Endothelial cell (in vitro differentiated cells): Measurements from ENCODE around the gene HSPA1A. TPM values are rescaled to one million over a fixed set of nuclear protein-coding genes. Genes with fewer than 3 reads are reported as not detected.
"Not testable (repeated sequence)": the region's sequence is repeated elsewhere in the genome, so short reads cannot be mapped to it uniquely, and the experiment has no call there.

Source experiments
- DNase-seq: peaks from one replicate; pipeline ENCODE4 v3.0.0; 2021; ENCODE audit warnings: low spot score
- H3K27ac Mint-ChIP-seq: one replicate; pipeline ENCODE4 v1.8.0; 2021; ENCODE audit warnings: mixed read lengths, inconsistent platforms; ENCODE audit not compliant: unreplicated experiment
- H3K27me3 Mint-ChIP-seq: one replicate; pipeline ENCODE4 v1.8.0; 2021; ENCODE audit warnings: mild to moderate bottlenecking, moderate library complexity, mixed read lengths, inconsistent platforms; ENCODE audit not compliant: unreplicated experiment
- H3K36me3 Mint-ChIP-seq: one replicate; pipeline ENCODE4 v1.8.0; 2021; ENCODE audit warnings: mild to moderate bottlenecking, low read depth, mixed read lengths, inconsistent platforms; ENCODE audit not compliant: unreplicated experiment
- H3K4me1 Mint-ChIP-seq: one replicate; pipeline ENCODE4 v1.8.0; 2021; ENCODE audit warnings: mild to moderate bottlenecking, mixed read lengths, inconsistent platforms; ENCODE audit not compliant: unreplicated experiment
- H3K4me3 Mint-ChIP-seq: one replicate; pipeline ENCODE4 v1.8.0; 2021; ENCODE audit warnings: mild to moderate bottlenecking, mixed read lengths, inconsistent platforms; ENCODE audit not compliant: unreplicated experiment
- H3K9me3 Mint-ChIP-seq: one replicate; pipeline ENCODE4 v1.8.0; 2021; ENCODE audit warnings: mixed read lengths, inconsistent platforms; ENCODE audit not compliant: unreplicated experiment
- total RNA-seq: library from RNA; stranded (reverse); fragmentation: NEBNext Ultra II Directional; extraction: Animal tissue kit (Norgen Biotek cat#: 25700); gene quantifications from one replicate; pipeline ENCODE4 v1.2.1, GENCODE V29; 2021; ENCODE audit not compliant: unreplicated experiment
- TF ChIP-seq, protein P1 (sequence below): fragments of 200-600 bp; sonication (generic); IDR thresholded peaks from one replicate; pipeline ENCODE4 v1.5.0; 2021; ENCODE audit warnings: antibody characterized with exemption; ENCODE audit not compliant: unreplicated experiment

HSPA1A gene
- total RNA-seq, 1 donor from 2014 or later: 27.2 TPM

DNA sequence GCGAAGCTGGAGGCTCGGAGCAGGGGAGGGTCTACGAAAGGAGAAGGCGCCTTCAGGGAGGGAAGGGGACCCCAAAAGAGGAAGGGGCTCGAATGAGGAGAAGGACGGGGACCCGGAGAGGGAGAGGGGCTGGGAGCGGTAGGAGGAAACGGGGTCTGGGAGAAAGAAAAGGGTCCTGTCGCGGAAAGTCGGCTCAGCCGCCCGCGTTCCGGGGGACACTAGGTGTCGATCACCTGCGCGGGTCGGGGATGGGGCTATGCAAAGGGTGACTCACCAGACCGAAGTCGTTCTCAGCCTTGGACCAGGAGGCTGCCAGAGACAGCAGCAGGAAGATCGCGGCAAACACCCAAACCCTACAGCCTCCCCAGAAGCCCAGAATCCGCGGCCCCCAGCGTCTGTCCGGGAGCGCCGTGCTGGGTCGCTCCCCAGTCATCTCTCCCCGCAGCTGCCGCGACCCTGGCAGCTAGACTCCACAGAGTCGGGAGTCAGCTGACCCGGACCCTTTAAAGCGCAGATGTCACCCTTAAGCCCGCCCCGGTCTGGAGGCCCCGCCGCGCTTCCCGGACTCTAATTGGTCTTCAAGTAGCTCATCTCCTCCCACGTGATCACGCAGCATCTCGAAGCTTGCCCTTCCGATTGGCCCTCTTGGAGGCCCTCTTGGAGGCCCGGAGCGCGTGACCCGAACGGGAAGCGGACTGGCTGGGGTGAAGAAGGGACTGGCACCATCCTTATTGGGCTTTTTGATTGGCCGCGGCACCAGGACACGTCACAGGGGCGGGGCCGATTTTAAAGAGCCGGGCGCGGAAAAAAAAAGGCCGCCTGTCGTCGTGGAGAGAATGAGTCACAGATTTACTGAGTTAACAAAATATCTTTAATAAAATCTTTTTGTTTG is 47.2 kb downstream of the HSPA1A start, which contains the start of gene NEU1:
NEU1 (minus strand) TSS at position 478 of the 892 bp plus-strand sequence; CDS start at position 433, 45 bp downstream.
- H3K4me3 Mint-ChIP-seq: peak within 1 kb of the TSS; percentile 95
- peak within 1 kb of the TSS; percentile 80 for H3K27ac Mint-ChIP-seq
- no peaks in the 10 kb centered on the region for H3K9me3 Mint-ChIP-seq
- H3K36me3 Mint-ChIP-seq: peaks cover 6% of the 10 kb centered on the region
- DNase-seq: peak; percentile 92
- H3K4me1 Mint-ChIP-seq: peaks cover 3% of the 10 kb centered on the region
- TF ChIP-seq, protein P1, sequence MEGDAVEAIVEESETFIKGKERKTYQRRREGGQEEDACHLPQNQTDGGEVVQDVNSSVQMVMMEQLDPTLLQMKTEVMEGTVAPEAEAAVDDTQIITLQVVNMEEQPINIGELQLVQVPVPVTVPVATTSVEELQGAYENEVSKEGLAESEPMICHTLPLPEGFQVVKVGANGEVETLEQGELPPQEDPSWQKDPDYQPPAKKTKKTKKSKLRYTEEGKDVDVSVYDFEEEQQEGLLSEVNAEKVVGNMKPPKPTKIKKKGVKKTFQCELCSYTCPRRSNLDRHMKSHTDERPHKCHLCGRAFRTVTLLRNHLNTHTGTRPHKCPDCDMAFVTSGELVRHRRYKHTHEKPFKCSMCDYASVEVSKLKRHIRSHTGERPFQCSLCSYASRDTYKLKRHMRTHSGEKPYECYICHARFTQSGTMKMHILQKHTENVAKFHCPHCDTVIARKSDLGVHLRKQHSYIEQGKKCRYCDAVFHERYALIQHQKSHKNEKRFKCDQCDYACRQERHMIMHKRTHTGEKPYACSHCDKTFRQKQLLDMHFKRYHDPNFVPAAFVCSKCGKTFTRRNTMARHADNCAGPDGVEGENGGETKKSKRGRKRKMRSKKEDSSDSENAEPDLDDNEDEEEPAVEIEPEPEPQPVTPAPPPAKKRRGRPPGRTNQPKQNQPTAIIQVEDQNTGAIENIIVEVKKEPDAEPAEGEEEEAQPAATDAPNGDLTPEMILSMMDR: no peak
- peaks cover 14% of the 10 kb centered on the region for H3K27me3 Mint-ChIP-seq

DNA sequence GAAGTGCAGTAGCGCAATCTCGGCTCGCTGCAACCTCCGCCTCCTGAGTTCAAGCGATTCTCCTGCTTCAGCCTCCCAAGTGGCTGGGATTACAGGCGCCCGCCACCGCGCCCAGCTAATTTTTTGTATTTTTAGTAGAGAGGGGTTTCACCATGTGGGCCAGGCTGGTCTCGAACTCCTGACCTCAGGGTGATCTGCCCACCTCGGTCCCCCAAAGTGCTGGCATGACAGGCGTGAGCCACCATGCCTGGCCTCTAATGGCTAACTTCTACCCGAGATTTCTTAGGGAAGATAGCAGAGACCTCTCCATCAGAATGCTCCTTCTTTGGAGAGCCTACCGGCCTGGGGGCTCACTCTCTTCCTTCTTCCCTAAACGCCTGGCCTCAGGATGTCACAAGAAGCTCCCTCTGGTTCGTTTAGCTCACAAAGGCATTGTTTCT is 48.8 kb downstream of the HSPA1A start:
- not testable (repeated sequence) for H3K27ac Mint-ChIP-seq

DNA sequence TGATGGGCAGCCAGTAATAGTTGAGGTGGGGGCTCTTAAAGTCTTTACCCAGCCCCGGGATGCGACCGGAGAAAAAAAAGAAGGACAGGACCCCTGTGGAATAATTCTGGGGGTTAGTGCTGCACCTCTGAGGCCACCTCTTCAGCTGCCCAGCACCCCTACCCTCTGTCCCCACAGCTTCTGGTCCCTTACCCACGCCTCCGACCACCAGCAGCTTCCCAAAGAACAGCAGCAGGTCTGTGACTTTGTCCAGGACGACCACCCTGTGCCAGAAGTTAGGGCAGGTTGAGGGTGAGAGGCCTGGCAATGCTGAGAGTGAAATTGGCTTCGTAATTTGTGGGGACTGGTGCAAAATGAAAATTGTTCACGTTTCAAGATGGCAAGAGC is 49.5 kb downstream of the HSPA1A start:
- peak overlapping the region; percentile 42 for H3K27ac Mint-ChIP-seq
- no peaks in the 10 kb centered on the region for H3K36me3 Mint-ChIP-seq
- TF ChIP-seq, protein P1: no peak
- H3K4me3 Mint-ChIP-seq: no peak overlapping the region
- peaks cover 3% of the 10 kb centered on the region for H3K4me1 Mint-ChIP-seq
- H3K27me3 Mint-ChIP-seq: peaks cover 14% of the 10 kb centered on the region
- DNase-seq: no peak
- no peaks in the 10 kb centered on the region for H3K9me3 Mint-ChIP-seq

More for the DNA sequence above, 48.8 kb downstream of the HSPA1A start:
- not testable (repeated sequence) for H3K36me3 Mint-ChIP-seq, H3K9me3 Mint-ChIP-seq, DNase-seq, H3K4me1 Mint-ChIP-seq
- Mint-ChIP-seq H3K27me3 (peaks cover 14% of the 10 kb centered on the region), H3K4me3 (peak overlapping the region; percentile 95)

DNA sequence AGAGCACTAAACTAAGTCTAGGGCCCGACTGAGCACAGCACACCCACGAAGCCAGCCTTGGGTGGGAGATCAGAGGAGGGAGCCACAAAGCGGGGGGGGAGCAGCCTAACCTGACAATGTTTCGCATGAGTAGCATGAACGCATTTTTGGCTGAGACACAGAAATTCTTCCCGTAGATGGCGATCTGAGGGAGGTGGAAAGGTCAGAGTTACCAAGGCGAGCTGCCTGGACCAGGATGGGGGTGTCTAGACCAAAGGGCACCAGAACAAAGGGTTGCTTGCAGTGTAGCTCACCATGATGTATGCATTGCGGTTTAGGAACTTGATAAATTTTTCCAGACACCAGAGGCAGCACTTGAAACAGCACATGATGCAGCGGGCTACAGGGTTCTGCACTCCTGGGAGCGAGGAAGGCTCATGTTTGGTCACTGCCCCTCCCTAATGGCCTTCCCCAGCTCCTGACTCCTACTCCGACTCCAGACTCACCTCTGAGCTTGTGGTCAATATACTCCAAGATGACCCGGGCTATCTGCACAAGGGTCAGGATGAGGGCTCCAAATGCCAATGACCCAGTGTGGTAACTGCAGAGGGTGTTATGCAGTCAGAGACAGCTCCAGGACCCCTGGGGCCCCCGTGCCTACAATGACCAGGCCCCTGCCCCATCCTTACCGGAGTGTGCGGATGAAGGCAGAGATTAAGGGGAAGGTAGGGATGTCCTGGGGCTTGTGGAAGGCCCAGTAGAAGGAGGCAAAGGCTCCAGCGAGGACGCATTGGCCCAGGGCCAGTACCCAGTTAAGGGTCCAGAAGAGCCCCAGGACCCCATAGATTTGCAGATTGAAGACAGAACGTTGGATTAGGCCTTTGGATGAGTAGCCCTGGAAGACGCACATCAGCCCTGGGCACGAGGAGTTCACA is 50.1 kb downstream of the HSPA1A start:
- H3K4me3 Mint-ChIP-seq: no peak overlapping the region
- TF ChIP-seq, protein P1: no peak

More for the DNA sequence above, 50.1 kb downstream of the HSPA1A start:
- peaks cover 3% of the 10 kb centered on the region for H3K4me1 Mint-ChIP-seq
- no peaks in the 10 kb centered on the region for H3K9me3 Mint-ChIP-seq
- H3K27ac Mint-ChIP-seq: peak overlapping the region; percentile 42
- DNase-seq: no peak
- peaks cover 14% of the 10 kb centered on the region for H3K27me3 Mint-ChIP-seq
- no peaks in the 10 kb centered on the region for H3K36me3 Mint-ChIP-seq

Other genes starting within 250 kb of the HSPA1A start
- not detected for gene LTA, start 243.3 kb upstream of the HSPA1A start, total RNA-seq
- gene TNF, start 240.0 kb upstream of the HSPA1A start, total RNA-seq: not detected
- not detected for gene LTB, start 233.1 kb upstream of the HSPA1A start, total RNA-seq
- 1.7 TPM for gene LST1, start 229.3 kb upstream of the HSPA1A start, total RNA-seq
- gene NCR3, start 222.5 kb upstream of the HSPA1A start, total RNA-seq: not detected
- gene AIF1, start 200.3 kb upstream of the HSPA1A start, total RNA-seq: 22.8 TPM
- 149 TPM for gene PRRC2A, start 194.8 kb upstream of the HSPA1A start, total RNA-seq
- gene BAG6, start 162.9 kb upstream of the HSPA1A start, total RNA-seq: 312 TPM
- gene APOM, start 159.6 kb upstream of the HSPA1A start, total RNA-seq: 0.92 TPM
- 13.1 TPM for gene C6orf47, start 154.8 kb upstream of the HSPA1A start, total RNA-seq
- gene GPANK1, start 150.5 kb upstream of the HSPA1A start, total RNA-seq: 8.9 TPM
- 164 TPM for gene CSNK2B, start 149.5 kb upstream of the HSPA1A start, total RNA-seq
- gene LY6G5B, start 145.6 kb upstream of the HSPA1A start, total RNA-seq: 16.3 TPM
- 22.0 TPM for gene LY6G5C, start 134.5 kb upstream of the HSPA1A start, total RNA-seq
- gene ABHD16A, start 112.2 kb upstream of the HSPA1A start, total RNA-seq: 54.7 TPM
- gene LY6G6F, start 108.7 kb upstream of the HSPA1A start, total RNA-seq: not detected
- gene LY6G6D, start 100.2 kb upstream of the HSPA1A start, total RNA-seq: not detected
- gene LY6G6C, start 93.8 kb upstream of the HSPA1A start, total RNA-seq: 0.28 TPM
- not detected for gene MPIG6B, start 92.2 kb upstream of the HSPA1A start, total RNA-seq
- gene DDAH2, start 86.2 kb upstream of the HSPA1A start, total RNA-seq: 145 TPM
- gene CLIC1, start 79.0 kb upstream of the HSPA1A start, total RNA-seq: 420 TPM
- gene MSH5, start 75.5 kb upstream of the HSPA1A start, total RNA-seq: 16.1 TPM
- 2.4 TPM for gene SAPCD1, start 52.9 kb upstream of the HSPA1A start, total RNA-seq
- 0.74 TPM for gene VWA7, start 38.2 kb upstream of the HSPA1A start, total RNA-seq
- 53.0 TPM for gene VARS1, start 19.8 kb upstream of the HSPA1A start, total RNA-seq
- 57.1 TPM for gene LSM2, start 8.6 kb upstream of the HSPA1A start, total RNA-seq
- 0.82 TPM for gene HSPA1L, start 260 bp upstream of the HSPA1A start, total RNA-seq
- gene HSPA1B, start 12.2 kb downstream of the HSPA1A start, total RNA-seq: 19.8 TPM
- 31.9 TPM for gene NEU1, start 47.3 kb downstream of the HSPA1A start, total RNA-seq
- gene SLC44A4, start 63.5 kb downstream of the HSPA1A start, total RNA-seq: 1.6 TPM
- 53.4 TPM for gene EHMT2, start 82.2 kb downstream of the HSPA1A start, total RNA-seq
- 9.0 TPM for gene ZBTB12, start 86.5 kb downstream of the HSPA1A start, total RNA-seq
- gene C2, start 112.2 kb downstream of the HSPA1A start, total RNA-seq: 0.82 TPM
- gene CFB, start 130.6 kb downstream of the HSPA1A start, total RNA-seq: not detected
- 47.8 TPM for gene NELFE, start 143.4 kb downstream of the HSPA1A start, total RNA-seq
- gene SKIC2, start 143.6 kb downstream of the HSPA1A start, total RNA-seq: 63.4 TPM
- 12.6 TPM for gene DXO, start 156.6 kb downstream of the HSPA1A start, total RNA-seq
- 6.1 TPM for gene C4A, start 166.5 kb downstream of the HSPA1A start, total RNA-seq
- gene C4B, start 199.3 kb downstream of the HSPA1A start, total RNA-seq: 4.6 TPM
- gene CYP21A2, start 222.9 kb downstream of the HSPA1A start, total RNA-seq: 0.44 TPM